Activated CD8-positive, alpha-beta T cell treated with anti-CD3 and anti-CD28 coated beads, Interleukin-2, amount 10 ng/mL, durations not matched to agents 7 days and 5 days (primary cell): ENCODE results near the gene RERE. TPM values are rescaled to one million over a fixed set of nuclear protein-coding genes. Genes with fewer than 3 reads are reported as not detected.

Source experiments
- ATAC-seq: fragments of 150-1000 bp; cut with Tn5 transposase; one replicate; pipeline ENCODE4 v1.10.0; 2021; ENCODE audit warnings: moderate library complexity
- CTCF ChIA-PET: fragments of 350-600 bp; sonication (Branson Sonifier 250); formaldehyde crosslinking; loops from one replicate; lab custom pipeline; 2021; ENCODE audit warnings: antibody characterized with exemption; lab: Charles Lee
- POLR2A ChIA-PET: fragments of 350-600 bp; sonication (Branson Sonifier 250); formaldehyde crosslinking; loops from one replicate; lab custom pipeline; 2021; ENCODE audit warnings: antibody characterized with exemption; lab: Charles Lee
- DNase-seq: peaks from one replicate; pipeline ENCODE4 v3.0.0-alpha.2; 2020
- H3K27ac Mint-ChIP-seq: one replicate; pipeline ENCODE4 v1.8.0; 2021; ENCODE audit warnings: mild to moderate bottlenecking, mixed read lengths
- H3K27me3 Mint-ChIP-seq: one replicate; pipeline ENCODE4 v1.8.0; 2021; ENCODE audit warnings: low read depth, mixed read lengths
- H3K36me3 Mint-ChIP-seq: one replicate; pipeline ENCODE4 v1.8.0; 2021; ENCODE audit warnings: low read depth, mixed read lengths
- H3K4me1 Mint-ChIP-seq: one replicate; pipeline ENCODE4 v1.8.0; 2021; ENCODE audit warnings: low read depth, mixed read lengths
- H3K4me3 Mint-ChIP-seq: one replicate; pipeline ENCODE4 v1.8.0; 2021; ENCODE audit warnings: mild to moderate bottlenecking, mixed read lengths
- H3K9me3 Mint-ChIP-seq: one replicate; pipeline ENCODE4 v1.8.0; 2022; ENCODE audit warnings: mixed read lengths; ENCODE audit not compliant: insufficient read depth
- total RNA-seq, 2 experiments: library from RNA; stranded (reverse); gene quantifications; one replicate each; pipeline ENCODE4 v1.2.3, GENCODE V29; 2021

The RERE gene
- total RNA-seq, 2 experiments from 2014 or later = 37.4 to 44.7 TPM

- no peak for DNase-seq
- Mint-ChIP-seq H3K4me1 (peaks cover 38% of the 10 kb centered on the region), H3K4me3 (no peak overlapping the region), H3K27ac (no peak overlapping the region), H3K27me3 (no peaks in the 10 kb centered on the region), H3K9me3 (no peaks in the 10 kb centered on the region), H3K36me3 (no peaks in the 10 kb centered on the region)
- ChIA-PET POLR2A (no interaction called here), CTCF (interaction anchor here (0.8 to 1.2 kb wide), 3 partner anchors 9 to 25 kb away, joined by 3 read pairs; no protein-coding TSS in a partner anchor)
- no peak for ATAC-seq
These were observed 383.3 kb downstream of the RERE start for GRCh38 chr1:8434101-8434500.

GRCh38 chr1:8431784-8432183 is 385.7 kb downstream of the RERE start:
- POLR2A ChIA-PET = interaction anchor here (1.9 kb wide), 1 partner anchor 94 kb away, joined by 7 read pairs; no protein-coding TSS in a partner anchor
- H3K27me3 Mint-ChIP-seq = no peaks in the 10 kb centered on the region
- H3K36me3 Mint-ChIP-seq = peaks cover 4% of the 10 kb centered on the region
- H3K4me3 Mint-ChIP-seq = no peak overlapping the region
- CTCF ChIA-PET = interaction anchor here (0.6 to 3.3 kb wide), 13 partner anchors 10 to 492 kb away, joined by 3 to 21 read pairs (median 5); no protein-coding TSS in a partner anchor
- DNase-seq = no peak
- ATAC-seq = no peak
- H3K9me3 Mint-ChIP-seq = no peaks in the 10 kb centered on the region
- H3K4me1 Mint-ChIP-seq = peaks cover 54% of the 10 kb centered on the region
- H3K27ac Mint-ChIP-seq = no peak overlapping the region

- ATAC-seq (peak; percentile 32), DNase-seq (peak; percentile 58)
- H3K4me3 Mint-ChIP-seq = peak overlapping the region; percentile 11
- H3K27ac Mint-ChIP-seq = peak overlapping the region; percentile 50
- H3K36me3 Mint-ChIP-seq = peaks cover 4% of the 10 kb centered on the region
- ChIA-PET POLR2A (interaction anchor here (0.5 to 1.9 kb wide), 5 partner anchors 22 to 648 kb away, joined by 3 to 7 read pairs (median 3); no protein-coding TSS in a partner anchor), CTCF (interaction anchor here (0.6 to 3.3 kb wide), 18 partner anchors 10 to 491 kb away, joined by 3 to 21 read pairs (median 4); no protein-coding TSS in a partner anchor)
- H3K4me1 Mint-ChIP-seq = peaks cover 61% of the 10 kb centered on the region
- no peaks in the 10 kb centered on the region for H3K27me3 Mint-ChIP-seq
- H3K9me3 Mint-ChIP-seq = no peaks in the 10 kb centered on the region
These were observed 386.4 kb downstream of the RERE start for GRCh38 chr1:8431019-8431418.

GRCh38 chr1:8430476-8430875 is 387.0 kb downstream of the RERE start:
- Mint-ChIP-seq H3K27ac (peak overlapping the region; percentile 50), H3K36me3 (peaks cover 4% of the 10 kb centered on the region), H3K9me3 (no peaks in the 10 kb centered on the region), H3K4me3 (peak overlapping the region; percentile 11), H3K4me1 (peaks cover 67% of the 10 kb centered on the region), H3K27me3 (no peaks in the 10 kb centered on the region)
- DNase-seq (peak; percentile 75), ATAC-seq (peak; percentile 59)
- CTCF ChIA-PET = interaction anchor here (0.8 to 3.3 kb wide), 16 partner anchors 10 to 219 kb away, joined by 3 to 21 read pairs (median 4); no protein-coding TSS in a partner anchor
- POLR2A ChIA-PET = interaction anchor here (0.5 to 1.9 kb wide), 4 partner anchors 23 to 649 kb away, joined by 3 to 7 read pairs (median 3); no protein-coding TSS in a partner anchor

- peak overlapping the region; percentile 47 for H3K27ac Mint-ChIP-seq
- peaks cover 9% of the 10 kb centered on the region for H3K36me3 Mint-ChIP-seq
- H3K4me1 Mint-ChIP-seq = peaks cover 75% of the 10 kb centered on the region
- no peak for DNase-seq
- no peak for ATAC-seq
- no peaks in the 10 kb centered on the region for H3K9me3 Mint-ChIP-seq
- peaks cover 3% of the 10 kb centered on the region for H3K27me3 Mint-ChIP-seq
- POLR2A ChIA-PET = interaction anchor here (1.9 kb wide), 1 partner anchor 96 kb away, joined by 7 read pairs; no protein-coding TSS in a partner anchor
- CTCF ChIA-PET = interaction anchor here (0.7 to 3.3 kb wide), 11 partner anchors 9 to 398 kb away, joined by 3 to 21 read pairs (median 3); no protein-coding TSS in a partner anchor
- no peak overlapping the region for H3K4me3 Mint-ChIP-seq
These were observed 387.8 kb downstream of the RERE start for GRCh38 chr1:8429549-8430110.

GRCh38 chr1:8428441-8428840 is 389.0 kb downstream of the RERE start:
- POLR2A ChIA-PET = no interaction called here
- H3K27me3 Mint-ChIP-seq = peaks cover 3% of the 10 kb centered on the region
- no peak overlapping the region for H3K27ac Mint-ChIP-seq
- ATAC-seq (no peak), DNase-seq (no peak)
- H3K4me3 Mint-ChIP-seq = no peak overlapping the region
- peaks cover 14% of the 10 kb centered on the region for H3K36me3 Mint-ChIP-seq
- CTCF ChIA-PET = interaction anchor here (0.5 to 3.3 kb wide), 9 partner anchors 8 to 576 kb away, joined by 3 to 21 read pairs (median 4); no protein-coding TSS in a partner anchor
- peaks cover 81% of the 10 kb centered on the region for H3K4me1 Mint-ChIP-seq
- H3K9me3 Mint-ChIP-seq = no peaks in the 10 kb centered on the region

GRCh38 chr1:8427986-8428385 is 389.5 kb downstream of the RERE start:
- Mint-ChIP-seq H3K9me3 (no peaks in the 10 kb centered on the region), H3K4me3 (peak overlapping the region; percentile 25), H3K27ac (peak overlapping the region; percentile 36), H3K36me3 (peaks cover 14% of the 10 kb centered on the region), H3K27me3 (peaks cover 3% of the 10 kb centered on the region), H3K4me1 (peaks cover 79% of the 10 kb centered on the region)
- ATAC-seq (no peak), DNase-seq (no peak)
- ChIA-PET POLR2A (interaction anchor here (0.8 kb wide), 1 partner anchor 13 kb away, joined by 3 read pairs; no protein-coding TSS in a partner anchor), CTCF (interaction anchor here (0.5 to 1.7 kb wide), 7 partner anchors 12 to 577 kb away, joined by 3 to 6 read pairs (median 4); no protein-coding TSS in a partner anchor)

GRCh38 chr1:8427493-8427892 is 389.9 kb downstream of the RERE start:
- Mint-ChIP-seq H3K27me3 (peaks cover 3% of the 10 kb centered on the region), H3K36me3 (peaks cover 14% of the 10 kb centered on the region), H3K9me3 (no peaks in the 10 kb centered on the region), H3K4me3 (peak overlapping the region; percentile 53), H3K4me1 (peaks cover 79% of the 10 kb centered on the region), H3K27ac (peak overlapping the region; percentile 74)
- POLR2A ChIA-PET = interaction anchor here (0.8 kb wide), 1 partner anchor 14 kb away, joined by 3 read pairs; no protein-coding TSS in a partner anchor
- CTCF ChIA-PET = interaction anchor here (0.5 to 1.7 kb wide), 6 partner anchors 12 to 577 kb away, joined by 3 to 6 read pairs (median 4); no protein-coding TSS in a partner anchor
- ATAC-seq (peak; percentile 44), DNase-seq (peak; percentile 76)

GRCh38 chr1:8426996-8427395 is 390.4 kb downstream of the RERE start:
- peaks cover 3% of the 10 kb centered on the region for H3K27me3 Mint-ChIP-seq
- peaks cover 74% of the 10 kb centered on the region for H3K4me1 Mint-ChIP-seq
- H3K27ac Mint-ChIP-seq = peak overlapping the region; percentile 74
- ChIA-PET POLR2A (interaction anchor here (0.8 kb wide), 1 partner anchor 14 kb away, joined by 3 read pairs; no protein-coding TSS in a partner anchor), CTCF (interaction anchor here (0.5 to 1.7 kb wide), 5 partner anchors 13 to 578 kb away, joined by 3 to 6 read pairs (median 3); no protein-coding TSS in a partner anchor)
- no peak for DNase-seq
- ATAC-seq = no peak
- no peaks in the 10 kb centered on the region for H3K9me3 Mint-ChIP-seq
- peak overlapping the region; percentile 53 for H3K4me3 Mint-ChIP-seq
- peaks cover 14% of the 10 kb centered on the region for H3K36me3 Mint-ChIP-seq

GRCh38 chr1:8425781-8426161 is 391.7 kb downstream of the RERE start:
- ChIA-PET CTCF (no interaction called here), POLR2A (interaction anchor here (1.7 kb wide), 1 partner anchor 46 kb away, joined by 6 read pairs; no protein-coding TSS in a partner anchor)
- Mint-ChIP-seq H3K4me3 (no peak overlapping the region), H3K27me3 (peaks cover 3% of the 10 kb centered on the region), H3K9me3 (no peaks in the 10 kb centered on the region), H3K4me1 (peaks cover 63% of the 10 kb centered on the region), H3K27ac (no peak overlapping the region), H3K36me3 (peaks cover 14% of the 10 kb centered on the region)
- DNase-seq = no peak
- no peak for ATAC-seq

- Mint-ChIP-seq H3K4me3 (no peak overlapping the region), H3K36me3 (peaks cover 14% of the 10 kb centered on the region), H3K27me3 (peaks cover 3% of the 10 kb centered on the region), H3K27ac (peak overlapping the region; percentile 35), H3K4me1 (peaks cover 58% of the 10 kb centered on the region), H3K9me3 (no peaks in the 10 kb centered on the region)
- CTCF ChIA-PET = interaction anchor here (0.6 to 1.0 kb wide), 2 partner anchors 9 to 301 kb away, joined by 3 read pairs; no protein-coding TSS in a partner anchor
- ATAC-seq = no peak
- no peak for DNase-seq
- POLR2A ChIA-PET = interaction anchor here (0.8 to 1.7 kb wide), 7 partner anchors 12 to 100 kb away, joined by 3 to 6 read pairs (median 3); no protein-coding TSS in a partner anchor
These were observed 392.2 kb downstream of the RERE start for GRCh38 chr1:8425150-8425780.
